Activated T-cell treated with anti-CD3 and anti-CD28 coated beads, Interleukin-2, amount 50 U/mL, for 72 hours (primary cell): ENCODE data around the gene NRROS. TPM values are rescaled to one million over a fixed set of nuclear protein-coding genes. Genes with fewer than 3 reads are reported as not detected.

Experiments used
- ATAC-seq, 2 donors: fragments of 150-1000 bp; cut with Tn5 transposase; replicated peaks in 1 of 2; 2 replicates each; pipeline ENCODE4 v1.10.0; 2021; ENCODE audit warnings: moderate library complexity in 2 of 2, mild to moderate bottlenecking in 1 of 2
- DNase-seq, 2 donors: peaks; one replicate each; pipeline ENCODE4 v3.0.0; 2021 to 2022; ENCODE audit warnings: mixed read lengths in 1 of 2
- H3K27ac Mint-ChIP-seq: one replicate; pipeline ENCODE4 v1.8.0; 2022; ENCODE audit warnings: mild to moderate bottlenecking, moderate library complexity, mixed read lengths
- H3K27me3 Mint-ChIP-seq: one replicate; pipeline ENCODE4 v1.8.0; 2022; ENCODE audit warnings: low read depth, mixed read lengths
- H3K36me3 Mint-ChIP-seq, 2 donors: one replicate each; pipeline ENCODE4 v1.8.0; 2022; ENCODE audit warnings: mixed read lengths in 2 of 2, mild to moderate bottlenecking in 1 of 2; ENCODE audit not compliant: insufficient read depth in 2 of 2
- H3K4me1 Mint-ChIP-seq: one replicate; pipeline ENCODE4 v1.8.0; 2022; ENCODE audit warnings: low read depth, mixed read lengths
- H3K4me3 Mint-ChIP-seq, 2 donors: one replicate each; pipeline ENCODE4 v1.8.0; 2022; ENCODE audit warnings: mild to moderate bottlenecking in 2 of 2, mixed read lengths in 2 of 2, moderate library complexity in 2 of 2
- H3K9me3 Mint-ChIP-seq, 2 donors: one replicate each; pipeline ENCODE4 v1.8.0; 2022; ENCODE audit warnings: mixed read lengths in 2 of 2
- total RNA-seq, 2 donors: library from RNA; stranded (reverse); gene quantifications; one replicate each; pipeline ENCODE4 v1.2.3, GENCODE V29; 2022

NRROS gene
- total RNA-seq, 2 donors from 2014 or later: 15.2 to 20.6 TPM

- no peaks in the 10 kb centered on the region for H3K9me3 Mint-ChIP-seq
- H3K27me3 Mint-ChIP-seq: no peaks in the 10 kb centered on the region
- peaks cover 0 to 2% of the 10 kb centered on the region in 2 donors for H3K36me3 Mint-ChIP-seq
- DNase-seq (no peak), ATAC-seq (no peak)
- H3K4me3 Mint-ChIP-seq: no peak overlapping the region
- no peak overlapping the region for H3K27ac Mint-ChIP-seq
- peaks cover 18% of the 10 kb centered on the region for H3K4me1 Mint-ChIP-seq
Measured at GRCh38 chr3:196706731-196707130, 67.2 kb downstream of the NRROS start.

GRCh38 chr3:196707566-196707965, 68.1 kb downstream of the NRROS start:
- H3K9me3 Mint-ChIP-seq: no peaks in the 10 kb centered on the region
- no peak overlapping the region for H3K27ac Mint-ChIP-seq
- ATAC-seq: no peak
- DNase-seq: no peak
- peaks cover 19% of the 10 kb centered on the region for H3K4me1 Mint-ChIP-seq
- peaks cover 0 to 2% of the 10 kb centered on the region in 2 donors for H3K36me3 Mint-ChIP-seq
- H3K27me3 Mint-ChIP-seq: no peaks in the 10 kb centered on the region
- no peak overlapping the region for H3K4me3 Mint-ChIP-seq

- Mint-ChIP-seq H3K9me3 (no peaks in the 10 kb centered on the region), H3K27ac (no peak overlapping the region), H3K27me3 (no peaks in the 10 kb centered on the region), H3K4me1 (peaks cover 26% of the 10 kb centered on the region), H3K36me3 (peaks cover 0 to 3% of the 10 kb centered on the region in 2 donors), H3K4me3 (no peak overlapping the region)
- DNase-seq: no peak
- ATAC-seq: no peak
Measured at GRCh38 chr3:196708467-196708866, 69.0 kb downstream of the NRROS start.

Other genes with a start within 250 kb of the NRROS start
- gene UBXN7, start 207.3 kb upstream of the NRROS start, total RNA-seq: 10 to 100 TPM; 77.3 to 89.6 TPM
- gene RNF168, start 135.9 kb upstream of the NRROS start, total RNA-seq: 10 to 100 TPM; 32.0 to 37.7 TPM
- gene SMCO1, start 124.3 kb upstream of the NRROS start, total RNA-seq: not detected
- gene WDR53, start 71.1 kb upstream of the NRROS start, total RNA-seq: 10 to 100 TPM; 20.3 to 27.6 TPM
- 10 to 100 TPM; 14.0 to 16.9 TPM for gene FBXO45, start 71.0 kb upstream of the NRROS start, total RNA-seq
- 1 to 10 TPM; 5.3 to 5.9 TPM for gene CEP19, start 72.6 kb downstream of the NRROS start, total RNA-seq
- 10 to 100 TPM; 72.7 to 81.6 TPM for gene PIGX, start 72.7 kb downstream of the NRROS start, total RNA-seq
- 100 to 1,000 TPM in 1 of 2 donors, 10 to 100 TPM in 1; 99.9 to 109 TPM for gene PAK2, start 100.2 kb downstream of the NRROS start, total RNA-seq
- gene SENP5, start 228.2 kb downstream of the NRROS start, total RNA-seq: 10 to 100 TPM; 33.7 to 38.6 TPM